NCI-H510A (cell line): Measurements from ENCODE around the gene DLGAP4.
"Not testable (repeated sequence)": the region's sequence is repeated elsewhere in the genome, so short reads cannot be mapped to it uniquely, and the experiment has no call there.

Experiments
- DNase-seq: peaks from one replicate; lab custom pipeline; 2025; lab: John Stamatoyannopoulos, UW

The DLGAP4 gene

GRCh38 chr20:36454698-36455427 is 148.7 kb downstream of the DLGAP4 start:
- DNase-seq, result no peak

- DNase-seq, result no peak
These were observed 150.0 kb downstream of the DLGAP4 start for GRCh38 chr20:36455972-36456625.

- DNase-seq, result peak; percentile 90
These were observed 154.8 kb downstream of the DLGAP4 start for GRCh38 chr20:36460648-36461599.

GRCh38 chr20:36461600-36462439 is 155.7 kb downstream of the DLGAP4 start:
- DNase-seq, result no peak

GRCh38 chr20:36462440-36463211 is 156.5 kb downstream of the DLGAP4 start:
- DNase-seq, result no peak

GRCh38 chr20:36463212-36464061 is 157.3 kb downstream of the DLGAP4 start:
- no peak for DNase-seq

- no peak for DNase-seq
These were observed 159.3 kb downstream of the DLGAP4 start for GRCh38 chr20:36465109-36466080.

GRCh38 chr20:36466089-36466488 is 159.9 kb downstream of the DLGAP4 start:
- DNase-seq, result no peak

- DNase-seq, result peak; percentile 52
These were observed 161.2 kb downstream of the DLGAP4 start for GRCh38 chr20:36467076-36467999.

GRCh38 chr20:36468149-36469000 is 162.2 kb downstream of the DLGAP4 start:
- DNase-seq, result no peak

GRCh38 chr20:36469973-36470372 is 163.8 kb downstream of the DLGAP4 start:
- no peak for DNase-seq

GRCh38 chr20:36471885-36472636 is 165.9 kb downstream of the DLGAP4 start:
- no peak for DNase-seq

GRCh38 chr20:36472637-36473090 is 166.5 kb downstream of the DLGAP4 start:
- peak; percentile 60 for DNase-seq

GRCh38 chr20:36473164-36473563 is 167.0 kb downstream of the DLGAP4 start:
- DNase-seq, result no peak

- DNase-seq, result no peak
These were observed 168.4 kb downstream of the DLGAP4 start for GRCh38 chr20:36474563-36474962.

- not testable (repeated sequence) for DNase-seq
These were observed 168.9 kb downstream of the DLGAP4 start for GRCh38 chr20:36475054-36475453.
